H9 (cell line): Measurements from ENCODE around the gene NTN3. TPM values are rescaled to one million over a fixed set of nuclear protein-coding genes. Genes with fewer than 3 reads are reported as not detected.
A peak's percentile ranks its signal among the peaks of the same experiment; 100 is the strongest.
"Not testable (repeated sequence)": the region's sequence is repeated elsewhere in the genome, so short reads cannot be mapped to it uniquely, and the experiment has no call there.

Experiments used
- DNase-seq: peaks from one replicate; pipeline ENCODE4 v3.0.0-alpha.2; 2017
- H2AFZ ChIP-seq: one replicate; pipeline ENCODE4 v1.6.1; 2013; ENCODE audit warnings: mild to moderate bottlenecking, low read length, control low read depth, moderate library complexity
- H2AK5ac ChIP-seq: 2 replicates; pipeline ENCODE4 v1.6.1; 2013; ENCODE audit warnings: low read length, control low read depth, mixed read lengths; ENCODE audit not compliant: insufficient read length
- H2BK120ac ChIP-seq: one replicate; pipeline ENCODE4 v1.6.1; 2013; ENCODE audit warnings: low read depth, mild to moderate bottlenecking, low read length, control low read depth, inconsistent platforms; ENCODE audit not compliant: poor library complexity, severe bottlenecking
- H2BK12ac ChIP-seq: 2 replicates; pipeline ENCODE4 v1.6.1; 2013; ENCODE audit warnings: low read length, control low read depth, mixed read lengths, low read depth; ENCODE audit not compliant: insufficient read length
- H2BK15ac ChIP-seq: 2 replicates; pipeline ENCODE4 v1.6.1; 2013; ENCODE audit warnings: low read depth, low read length, control low read depth
- H2BK20ac ChIP-seq: one replicate; pipeline ENCODE4 v1.6.1; 2013; ENCODE audit warnings: low read depth, mild to moderate bottlenecking, low read length, control low read depth, inconsistent platforms; ENCODE audit not compliant: poor library complexity, severe bottlenecking
- H2BK5ac ChIP-seq: 2 replicates; pipeline ENCODE4 v1.6.1; 2013; ENCODE audit warnings: low read length, control low read depth, mixed read lengths; ENCODE audit not compliant: insufficient read length
- H3K14ac ChIP-seq: 2 replicates; pipeline ENCODE4 v1.6.1; 2013; ENCODE audit warnings: low read length, control low read depth; ENCODE audit not compliant: insufficient read depth
- H3K18ac ChIP-seq: 2 replicates; pipeline ENCODE4 v1.6.1; 2013; ENCODE audit warnings: low read depth, mild to moderate bottlenecking, mixed read lengths, low read length, control low read depth; ENCODE audit not compliant: insufficient read length
- H3K23ac ChIP-seq: 2 replicates; pipeline ENCODE4 v1.6.1; 2013; ENCODE audit warnings: low read length, control low read depth, mixed read lengths, low read depth; ENCODE audit not compliant: insufficient read length
- H3K23me2 ChIP-seq: 2 replicates; pipeline ENCODE4 v1.6.1; 2013; ENCODE audit warnings: low read depth, mild to moderate bottlenecking, mixed read lengths, low read length, control low read depth; ENCODE audit not compliant: insufficient read length, poor library complexity, severe bottlenecking
- H3K27ac ChIP-seq: 2 replicates; pipeline ENCODE4 v1.5.1; 2013; ENCODE audit warnings: low read length, control low read depth, mixed read lengths, low read depth; ENCODE audit not compliant: insufficient read length
- H3K27me3 ChIP-seq: 2 replicates; pipeline ENCODE4 v1.6.1; 2013; ENCODE audit warnings: low read length, control low read depth, inconsistent platforms; ENCODE audit not compliant: insufficient read depth
- H3K4ac ChIP-seq: 2 replicates; pipeline ENCODE4 v1.6.1; 2013; ENCODE audit warnings: low read depth, mild to moderate bottlenecking, control low read depth, inconsistent platforms, low read length, moderate library complexity
- H3K4me1 ChIP-seq: 2 replicates; pipeline ENCODE4 v1.6.1; 2013; ENCODE audit warnings: low read length, control low read depth, inconsistent platforms; ENCODE audit not compliant: insufficient read depth
- H3K4me2 ChIP-seq: 2 replicates; pipeline ENCODE4 v1.6.1; 2013; ENCODE audit warnings: low read length, control low read depth, mixed read lengths; ENCODE audit not compliant: insufficient read length, insufficient read depth
- H3K56ac ChIP-seq: 2 replicates; pipeline ENCODE4 v1.6.1; 2013; ENCODE audit warnings: low read depth, mild to moderate bottlenecking, mixed read lengths, low read length, control low read depth; ENCODE audit not compliant: insufficient read length
- H3K79me1 ChIP-seq: 2 replicates; pipeline ENCODE4 v1.6.1; 2013; ENCODE audit warnings: low read depth, mild to moderate bottlenecking, moderate library complexity, low read length, control low read depth, inconsistent platforms; ENCODE audit not compliant: insufficient read depth, poor library complexity, severe bottlenecking
- H3K79me2 ChIP-seq: 2 replicates; pipeline ENCODE4 v1.6.1; 2013; ENCODE audit warnings: low read length, control low read depth, inconsistent platforms; ENCODE audit not compliant: insufficient read depth
- H3K9ac ChIP-seq: 2 replicates; pipeline ENCODE4 v1.6.1; 2013; ENCODE audit warnings: low read length, control low read depth, mixed read lengths; ENCODE audit not compliant: insufficient read length; ENCODE audit errors: extremely low read depth
- H3K9me3 ChIP-seq: one replicate; pipeline ENCODE4 v1.6.1; 2013; ENCODE audit warnings: low read depth, low read length, inconsistent platforms; ENCODE audit not compliant: control insufficient read depth
- H3T11ph ChIP-seq: one replicate; pipeline ENCODE4 v1.6.1; 2013; ENCODE audit warnings: mild to moderate bottlenecking, low read length, control low read depth, inconsistent platforms
- H4K20me1 ChIP-seq: one replicate; pipeline ENCODE4 v1.6.1; 2013; ENCODE audit not compliant: control insufficient read depth, insufficient read length, insufficient read depth
- H4K5ac ChIP-seq: 2 replicates; pipeline ENCODE4 v1.6.1; 2013; ENCODE audit warnings: low read depth, mild to moderate bottlenecking, mixed read lengths, low read length, control low read depth; ENCODE audit not compliant: insufficient read length
- H4K8ac ChIP-seq: replicated peaks from 2 replicates; pipeline ENCODE4 v1.6.1; 2013; ENCODE audit warnings: low read length, control low read depth, mixed read lengths, low read depth; ENCODE audit not compliant: insufficient read length
- H4K91ac ChIP-seq: 2 replicates; pipeline ENCODE4 v1.6.1; 2013; ENCODE audit warnings: low read depth, mild to moderate bottlenecking, moderate library complexity, mixed read lengths, low read length, control low read depth; ENCODE audit not compliant: insufficient read length
- H3K27ac Mint-ChIP-seq, 3 experiments: 2 replicates in 2 of 3; 3 replicates in 1 of 3; pipeline ENCODE4 v1.8.0; 2020 to 2021; ENCODE audit warnings: mixed read lengths in 3 of 3, mild to moderate bottlenecking in 1 of 3, moderate library complexity in 1 of 3
- H3K27me3 Mint-ChIP-seq: 2 replicates; pipeline ENCODE4 v1.8.0; 2021; ENCODE audit warnings: low read depth, mild to moderate bottlenecking, moderate library complexity, mixed read lengths
- H3K36me3 Mint-ChIP-seq, 3 experiments: 2 replicates in 2 of 3; 3 replicates in 1 of 3; pipeline ENCODE4 v1.8.0; 2020 to 2021; ENCODE audit warnings: low read depth in 3 of 3, mixed read lengths in 3 of 3; ENCODE audit not compliant: insufficient read depth in 1 of 3
- H3K4me1 Mint-ChIP-seq, 2 experiments: 2 replicates each; pipeline ENCODE4 v1.8.0; 2020; ENCODE audit warnings: mixed read lengths in 2 of 2
- H3K4me3 Mint-ChIP-seq, 2 experiments: 2 replicates in 1 of 2; 3 replicates in 1 of 2; pipeline ENCODE4 v1.8.0; 2020 to 2021; ENCODE audit warnings: mild to moderate bottlenecking in 2 of 2, mixed read lengths in 2 of 2, moderate library complexity in 1 of 2
- H3K9me3 Mint-ChIP-seq, 2 experiments: 2 replicates in 1 of 2; 3 replicates in 1 of 2; pipeline ENCODE4 v1.8.0; 2020; ENCODE audit warnings: mild to moderate bottlenecking in 2 of 2, mixed read lengths in 2 of 2, moderate library complexity in 1 of 2
- CTCF ChIP-seq: fragments of 200-600 bp; sonication (generic); conservative IDR thresholded peaks from 3 replicates; pipeline ENCODE4 v1.8.0; 2021; ENCODE audit warnings: antibody characterized with exemption, mild to moderate bottlenecking
- WGBS: extraction: QIAGEN DNeasy Blood & Tissue Kit; methylation state at CpG from one replicate; pipeline ENCODE4 v1.1.7; 2013; ENCODE audit warnings: missing lambda C conversion rate, low lambda C conversion rate, mixed read lengths; ENCODE audit not compliant: insufficient read length; ENCODE audit errors: extremely low coverage; 5-methylcytosine and 5-hydroxymethylcytosine counted together
- total RNA-seq: library from RNA; stranded (reverse); gene quantifications from 2 replicates; pipeline ENCODE4 v1.2.1, GENCODE V29; 2021

NTN3 gene
- total RNA-seq, 1 experiment from 2014 or later, result 1.3 TPM

GRCh38 chr16:2432801-2433505 lies 38.1 kb upstream of the NTN3 start:
- Histone ChIP-seq H2BK5ac (no peak overlapping the region), H4K5ac (no peak overlapping the region), H3K27ac (no peak overlapping the region), H2BK120ac (no peak overlapping the region), H3K23me2 (peaks cover 15% of the 10 kb centered on the region), H3K23ac (no peak overlapping the region), H4K91ac (no peak overlapping the region), H2BK20ac (no peak overlapping the region), H3K79me1 (peaks cover 9% of the 10 kb centered on the region), H4K8ac (no peak overlapping the region), H3K56ac (no peak overlapping the region), H3K14ac (no peak overlapping the region), H3K4me2 (no peak overlapping the region), H3K27me3 (no peaks in the 10 kb centered on the region), H2BK12ac (no peak overlapping the region), H2BK15ac (no peak overlapping the region), H3K79me2 (peaks cover 3% of the 10 kb centered on the region), H4K20me1 (no peaks in the 10 kb centered on the region), H3K4me1 (no peaks in the 10 kb centered on the region), H3K18ac (no peak overlapping the region), H3K4ac (no peak overlapping the region), H2AK5ac (no peak overlapping the region), H2AFZ (no peak overlapping the region), H3K9me3 (no peaks in the 10 kb centered on the region), H3K9ac (no peak overlapping the region), H3T11ph (no peak overlapping the region)
- no peak for DNase-seq
- WGBS, result no CpG with 5 or more reads among the region's 15 CpGs
- Mint-ChIP-seq H3K4me3 (no peak overlapping the region), H3K27ac (peak overlapping the region in 1 of 3 experiments; percentile 67; a peak in 2 of 7 replicates), H3K27me3 (no peaks in the 10 kb centered on the region), H3K36me3 (peaks cover 49 to 67% (median 65%) of the 10 kb centered on the region in 3 experiments; a peak in 6 of 7 replicates), H3K4me1 (peaks cover 19 to 20% of the 10 kb centered on the region in 2 experiments), H3K9me3 (no peaks in the 10 kb centered on the region)
- TF ChIP-seq CTCF, result no peak

GRCh38 chr16:2435236-2435635 lies 35.9 kb upstream of the NTN3 start:
- H3K27me3 ChIP-seq, H3K9ac ChIP-seq, H3K27me3 Mint-ChIP-seq, H3K79me1 ChIP-seq, H3K23ac ChIP-seq, H3K9me3 ChIP-seq, H3T11ph ChIP-seq, H2AK5ac ChIP-seq, H2BK120ac ChIP-seq, H2BK15ac ChIP-seq, H3K9me3 Mint-ChIP-seq, H3K14ac ChIP-seq, H3K4ac ChIP-seq, H2BK5ac ChIP-seq, H3K27ac ChIP-seq, DNase-seq, H3K79me2 ChIP-seq, H3K4me2 ChIP-seq, H4K91ac ChIP-seq, H4K8ac ChIP-seq, H3K18ac ChIP-seq, H2AFZ ChIP-seq, H2BK12ac ChIP-seq, H3K4me1 Mint-ChIP-seq, H3K56ac ChIP-seq, H3K27ac Mint-ChIP-seq, H4K5ac ChIP-seq, H2BK20ac ChIP-seq, H4K20me1 ChIP-seq, H3K23me2 ChIP-seq, H3K4me1 ChIP-seq: not testable (repeated sequence)
- H3K4me3 Mint-ChIP-seq, result peak overlapping the region in 1 of 2 experiments; percentile 48; a peak in 1 of 5 replicates
- no CpG with 5 or more reads among the region's 4 CpGs for WGBS
- H3K36me3 Mint-ChIP-seq, result peaks cover 61 to 84% (median 83%) of the 10 kb centered on the region in 3 experiments; a peak in 6 of 7 replicates
